ENCODE results near the gene HS6ST2.

- TF ChIP-seq CTCF (conservative IDR thresholded peaks at IDR 0.05) (no peak), EZH2 (IDR thresholded peaks at IDR 0.05; ENCODE audit: low read depth) (no peak)
Measured at GRCh38 chrX:132662844-132663243, 295.6 kb downstream of the HS6ST2 start.

All from PC-9 (cell line).